Measurements from ENCODE around the gene SHQ1. TPM values are rescaled to one million over a fixed set of nuclear protein-coding genes. Genes with fewer than 3 reads are reported as not detected.

Gene SHQ1
- total RNA-seq, 1 donor, result 19.2 TPM

GRCh38 chr3:72887705-72888545 is 39.7 kb upstream of the SHQ1 start, which contains the start of gene GXYLT2:
GXYLT2 (plus strand) TSS chr3:72888046; CDS start chr3:72888234, 188 bp downstream.
- no peak for TF ChIP-seq CTCF (IDR thresholded peaks at IDR 0.05; ENCODE audit: extremely low read depth, low read depth, low read length)
- Histone ChIP-seq H3K4me1 (ENCODE audit: insufficient read depth, low read length) (peaks cover 51% of the 10 kb centered on the region), H2AFZ (ENCODE audit: low read length) (peak within 1 kb of the TSS; percentile 79), H3K4me3 (ENCODE audit: insufficient read depth, low read length) (peak within 1 kb of the TSS; percentile 73), H3K9me3 (ENCODE audit: low read depth, low read length) (no peaks in the 10 kb centered on the region), H3K79me2 (ENCODE audit: insufficient read depth, low read length) (no peaks in the 10 kb centered on the region), H3K27ac (ENCODE audit: low read depth, low read length) (peak within 1 kb of the TSS; percentile 23), H4K20me1 (ENCODE audit: insufficient read depth, low read length) (no peaks in the 10 kb centered on the region), H3K4me2 (ENCODE audit: insufficient read depth, low read length) (peak within 1 kb of the TSS; percentile 94), H3K36me3 (ENCODE audit: insufficient read depth, low read length) (no peaks in the 10 kb centered on the region), H3K27me3 (ENCODE audit: insufficient read depth, low read length) (no peaks in the 10 kb centered on the region)
- peak; percentile 90 for DNase-seq (ENCODE audit: insufficient read length, low spot score, missing footprints)

- TF ChIP-seq CTCF (IDR thresholded peaks at IDR 0.05; ENCODE audit: extremely low read depth, low read depth, low read length), result no peak
- H3K4me2 ChIP-seq (ENCODE audit: insufficient read depth, low read length), result peak overlapping the region; percentile 90
- peak overlapping the region; percentile 73 for H3K4me3 ChIP-seq (ENCODE audit: insufficient read depth, low read length)
- H3K79me2 ChIP-seq (ENCODE audit: insufficient read depth, low read length), result no peaks in the 10 kb centered on the region
- H3K9me3 ChIP-seq (ENCODE audit: low read depth, low read length), result no peaks in the 10 kb centered on the region
- H3K36me3 ChIP-seq (ENCODE audit: insufficient read depth, low read length), result no peaks in the 10 kb centered on the region
- DNase-seq (ENCODE audit: insufficient read length, low spot score, missing footprints), result peak; percentile 83
- H4K20me1 ChIP-seq (ENCODE audit: insufficient read depth, low read length), result no peaks in the 10 kb centered on the region
- H3K27me3 ChIP-seq (ENCODE audit: insufficient read depth, low read length), result no peaks in the 10 kb centered on the region
- H3K27ac ChIP-seq (ENCODE audit: low read depth, low read length), result peak overlapping the region; percentile 13
- peaks cover 45% of the 10 kb centered on the region for H3K4me1 ChIP-seq (ENCODE audit: insufficient read depth, low read length)
- peak overlapping the region; percentile 79 for H2AFZ ChIP-seq (ENCODE audit: low read length)
Observed at GRCh38 chr3:72887343-72887704, 39.1 kb upstream of the SHQ1 start.

GRCh38 chr3:72872183-72872582 is 23.9 kb upstream of the SHQ1 start:
- Histone ChIP-seq H3K27ac (ENCODE audit: low read depth, low read length) (no peak overlapping the region), H3K4me2 (ENCODE audit: insufficient read depth, low read length) (peak overlapping the region; percentile 18), H3K36me3 (ENCODE audit: insufficient read depth, low read length) (no peaks in the 10 kb centered on the region), H3K4me1 (ENCODE audit: insufficient read depth, low read length) (peaks cover 8% of the 10 kb centered on the region), H3K27me3 (ENCODE audit: insufficient read depth, low read length) (peaks cover 9% of the 10 kb centered on the region), H4K20me1 (ENCODE audit: insufficient read depth, low read length) (no peaks in the 10 kb centered on the region), H3K4me3 (ENCODE audit: insufficient read depth, low read length) (no peak overlapping the region), H2AFZ (ENCODE audit: low read length) (peak overlapping the region; percentile 56), H3K79me2 (ENCODE audit: insufficient read depth, low read length) (no peaks in the 10 kb centered on the region), H3K9me3 (ENCODE audit: low read depth, low read length) (no peaks in the 10 kb centered on the region)
- TF ChIP-seq CTCF (IDR thresholded peaks at IDR 0.05; ENCODE audit: extremely low read depth, low read depth, low read length), result no peak
- DNase-seq (ENCODE audit: insufficient read length, low spot score, missing footprints), result peak; percentile 82

- Histone ChIP-seq H3K9me3 (ENCODE audit: low read depth, low read length) (no peaks in the 10 kb centered on the region), H3K4me3 (ENCODE audit: insufficient read depth, low read length) (no peak overlapping the region), H2AFZ (ENCODE audit: low read length) (no peak overlapping the region), H4K20me1 (ENCODE audit: insufficient read depth, low read length) (no peaks in the 10 kb centered on the region), H3K27ac (ENCODE audit: low read depth, low read length) (no peak overlapping the region), H3K27me3 (ENCODE audit: insufficient read depth, low read length) (no peaks in the 10 kb centered on the region), H3K4me2 (ENCODE audit: insufficient read depth, low read length) (no peak overlapping the region), H3K4me1 (ENCODE audit: insufficient read depth, low read length) (no peaks in the 10 kb centered on the region), H3K36me3 (ENCODE audit: insufficient read depth, low read length) (no peaks in the 10 kb centered on the region), H3K79me2 (ENCODE audit: insufficient read depth, low read length) (no peaks in the 10 kb centered on the region)
- no peak for TF ChIP-seq CTCF (IDR thresholded peaks at IDR 0.05; ENCODE audit: extremely low read depth, low read depth, low read length)
- DNase-seq (ENCODE audit: insufficient read length, low spot score, missing footprints), result no peak
Observed at GRCh38 chr3:72862314-72863090, 14.3 kb upstream of the SHQ1 start.
